Neuron (in vitro differentiated cells): Measurements from ENCODE around the gene ABLIM2.

Experiments
- H2AFZ ChIP-seq: one replicate; pipeline ENCODE4 v1.6.1; 2013; ENCODE audit warnings: low read depth, mild to moderate bottlenecking, inconsistent platforms, low read length, moderate library complexity
- H3K27me3 ChIP-seq: one replicate; pipeline ENCODE4 v1.6.1; 2013; ENCODE audit warnings: low read length; ENCODE audit not compliant: insufficient read depth
- H3K36me3 ChIP-seq: one replicate; pipeline ENCODE4 v1.6.1; 2013; ENCODE audit warnings: low read length; ENCODE audit not compliant: insufficient read depth
- H3K4me1 ChIP-seq: one replicate; pipeline ENCODE4 v1.6.1; 2013; ENCODE audit warnings: low read length; ENCODE audit not compliant: insufficient read depth
- H3K4me3 ChIP-seq: 2 replicates; pipeline ENCODE4 v1.5.1; 2013; ENCODE audit warnings: mild to moderate bottlenecking, low read length, moderate library complexity
- H3K9me3 ChIP-seq: one replicate; pipeline ENCODE4 v1.6.1; 2013; ENCODE audit warnings: low read length

Gene ABLIM2

DNA sequence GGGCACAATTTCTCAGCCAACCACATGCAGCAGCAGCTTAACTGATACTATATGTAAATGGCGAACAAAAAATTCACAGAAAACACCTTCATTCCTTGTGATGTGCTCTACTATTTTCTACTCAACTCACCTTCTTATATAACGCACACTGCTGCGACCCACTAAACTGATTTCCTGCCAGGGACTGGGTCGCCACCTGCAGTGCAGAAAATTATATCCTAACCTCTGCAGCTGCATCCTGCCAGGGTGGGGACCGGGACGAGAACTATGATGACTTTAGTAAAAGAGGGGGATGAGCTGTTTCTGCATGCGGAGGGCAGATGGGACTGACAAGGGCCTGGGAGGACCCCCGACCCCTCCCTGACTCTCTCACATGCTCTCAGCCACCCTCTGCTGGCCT lies 27.4 kb downstream of the ABLIM2 start:
- Histone ChIP-seq H3K4me3 (no peak overlapping the region), H3K27me3 (peaks cover 15% of the 10 kb centered on the region), H3K4me1 (peaks cover 8% of the 10 kb centered on the region), H3K9me3 (no peaks in the 10 kb centered on the region), H3K36me3 (no peaks in the 10 kb centered on the region), H2AFZ (no peak overlapping the region)

- peaks cover 15% of the 10 kb centered on the region for H3K27me3 ChIP-seq
Observed at GRCh38 chr4:8130346-8131066, 28.1 kb downstream of the ABLIM2 start.

DNA sequence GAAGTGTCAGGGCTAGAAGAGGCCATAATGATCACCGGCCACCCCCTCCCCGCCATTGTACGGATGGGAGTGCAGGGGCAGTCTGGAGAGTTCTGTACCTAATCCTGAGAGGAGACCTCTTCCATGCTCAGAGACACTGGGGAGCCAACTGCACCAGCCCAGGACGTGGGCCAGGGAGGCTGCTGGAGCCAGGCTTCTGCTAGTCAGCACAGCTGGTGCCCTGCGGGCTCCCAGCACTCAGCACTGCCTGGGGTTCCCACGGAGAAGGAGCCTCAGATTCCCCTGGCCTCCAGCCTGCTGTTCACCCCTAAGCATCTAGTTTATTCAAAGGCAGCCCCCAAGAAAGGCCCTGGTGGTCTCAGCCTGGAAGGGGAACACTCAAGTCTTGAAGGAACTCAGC lies 28.8 kb downstream of the ABLIM2 start:
- peaks cover 8% of the 10 kb centered on the region for H3K4me1 ChIP-seq
- peaks cover 15% of the 10 kb centered on the region for H3K27me3 ChIP-seq
- H3K4me3 ChIP-seq: no peak overlapping the region
- no peak overlapping the region for H2AFZ ChIP-seq
- peaks cover 3% of the 10 kb centered on the region for H3K9me3 ChIP-seq
- H3K36me3 ChIP-seq: no peaks in the 10 kb centered on the region

More at GRCh38 chr4:8130346-8131066, 28.1 kb downstream of the ABLIM2 start:
- Histone ChIP-seq H3K4me3 (no peak overlapping the region), H3K4me1 (peaks cover 8% of the 10 kb centered on the region), H3K9me3 (no peaks in the 10 kb centered on the region), H3K36me3 (no peaks in the 10 kb centered on the region), H2AFZ (no peak overlapping the region)

DNA sequence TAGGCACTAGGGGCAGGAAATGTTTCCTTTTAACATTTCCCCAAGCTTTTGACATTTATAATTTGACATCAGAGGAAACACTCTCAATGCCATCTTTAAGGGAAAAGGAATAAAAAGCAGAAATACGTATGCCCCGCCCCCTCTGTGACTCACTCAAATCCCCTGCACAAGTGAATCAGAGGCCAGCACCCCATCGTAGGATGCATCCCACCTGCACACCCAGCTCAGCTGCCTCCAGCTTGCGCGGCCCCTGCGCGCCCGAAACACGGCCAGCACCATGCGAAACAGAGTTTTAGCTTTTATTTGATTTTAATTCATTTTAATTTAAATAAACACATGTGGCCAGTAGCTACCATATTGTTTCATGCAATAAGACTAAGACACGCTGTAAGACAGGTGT lies 29.5 kb downstream of the ABLIM2 start:
- Histone ChIP-seq H3K36me3 (no peaks in the 10 kb centered on the region), H3K4me3 (no peak overlapping the region), H3K27me3 (peaks cover 19% of the 10 kb centered on the region)

DNA sequence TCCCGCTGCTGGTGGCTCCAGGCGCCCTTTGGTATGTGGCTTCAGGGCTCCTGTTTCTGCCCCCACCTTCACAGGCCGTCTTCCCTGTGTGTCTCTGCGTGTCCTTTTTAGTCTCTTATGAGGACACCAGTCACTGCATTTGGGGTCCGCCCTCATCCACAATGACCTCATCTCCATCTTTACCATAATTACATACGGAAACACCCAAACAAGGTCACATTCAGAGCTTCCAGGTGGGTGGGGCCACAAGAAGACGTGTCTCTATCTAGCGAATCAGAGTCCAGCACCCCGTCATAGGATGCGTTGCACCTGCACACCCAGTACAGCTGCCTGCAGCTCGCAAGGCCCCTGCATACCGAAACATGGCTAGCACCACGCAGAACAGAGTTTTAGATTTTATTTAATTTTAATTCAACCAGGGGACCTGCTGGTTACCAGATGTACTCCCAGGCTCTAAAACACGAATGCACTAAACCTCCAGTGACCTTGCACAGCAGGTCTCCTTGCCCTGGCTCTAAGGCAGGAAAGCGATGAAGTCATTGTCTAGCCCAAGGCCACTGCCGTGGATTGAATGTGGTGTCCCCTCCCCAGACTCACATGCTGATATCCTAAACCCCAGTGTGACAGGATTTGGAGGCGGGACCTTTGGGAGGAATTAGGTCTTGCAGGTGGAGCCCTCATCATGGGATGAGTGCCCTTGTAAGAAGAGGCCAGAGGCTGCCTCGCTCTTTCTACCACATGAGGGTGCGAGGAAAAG lies 30.3 kb downstream of the ABLIM2 start:
- no peaks in the 10 kb centered on the region for H3K36me3 ChIP-seq
- H2AFZ ChIP-seq: no peak overlapping the region
- peaks cover 3% of the 10 kb centered on the region for H3K9me3 ChIP-seq
- no peak overlapping the region for H3K4me3 ChIP-seq
- H3K27me3 ChIP-seq: peaks cover 19% of the 10 kb centered on the region
- H3K4me1 ChIP-seq: peaks cover 8% of the 10 kb centered on the region

More for the DNA sequence above, 29.5 kb downstream of the ABLIM2 start:
- Histone ChIP-seq H3K9me3 (peaks cover 3% of the 10 kb centered on the region), H2AFZ (no peak overlapping the region), H3K4me1 (peaks cover 8% of the 10 kb centered on the region)

DNA sequence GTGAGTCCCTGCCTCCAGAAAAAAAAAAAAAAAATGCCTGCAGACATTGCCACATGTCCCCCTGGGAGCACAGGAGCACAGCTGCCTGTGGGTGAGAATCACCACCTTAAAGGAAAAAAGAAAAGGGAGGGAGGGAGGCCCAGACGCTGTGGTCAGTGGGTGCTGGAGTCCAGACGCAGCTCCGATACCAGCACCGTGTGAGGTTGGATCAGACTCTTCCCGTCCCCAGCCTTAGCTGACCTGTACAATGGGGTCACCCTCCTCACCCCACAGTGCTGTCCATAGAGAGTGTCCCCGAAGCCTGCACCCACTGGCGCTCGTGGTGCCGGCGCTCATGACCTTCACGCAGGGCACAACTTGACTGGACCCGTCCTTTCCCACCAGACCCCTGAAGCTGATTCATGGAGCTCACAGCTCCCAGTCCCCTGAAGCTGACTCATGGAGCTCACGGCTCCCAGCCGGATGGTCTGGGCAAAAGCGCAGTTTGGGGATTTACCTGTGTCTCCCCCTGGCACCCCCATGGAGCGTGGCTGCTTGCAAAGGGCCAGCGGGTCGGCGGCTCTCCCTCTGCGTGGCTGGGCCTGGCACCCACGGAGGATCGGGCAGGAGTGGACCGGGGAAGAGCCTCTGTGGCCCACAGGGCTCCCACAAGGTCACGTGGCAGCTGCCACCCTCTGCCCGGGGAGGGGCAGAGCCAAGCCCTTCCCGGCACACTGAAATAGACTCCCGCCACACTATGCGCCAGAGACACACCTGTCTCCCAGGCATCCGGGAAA lies 31.4 kb downstream of the ABLIM2 start:
- peaks cover 18% of the 10 kb centered on the region for H3K27me3 ChIP-seq
- peaks cover 3% of the 10 kb centered on the region for H3K9me3 ChIP-seq
- no peaks in the 10 kb centered on the region for H3K36me3 ChIP-seq
- no peak overlapping the region for H2AFZ ChIP-seq
- H3K4me1 ChIP-seq: peaks cover 8% of the 10 kb centered on the region
- H3K4me3 ChIP-seq: no peak overlapping the region

GRCh38 chr4:8126523-8126922 lies 32.1 kb downstream of the ABLIM2 start:
- H3K27me3 ChIP-seq: peaks cover 12% of the 10 kb centered on the region
- no peak overlapping the region for H3K4me3 ChIP-seq
- H3K4me1 ChIP-seq: peaks cover 8% of the 10 kb centered on the region
- H2AFZ ChIP-seq: no peak overlapping the region
- peaks cover 3% of the 10 kb centered on the region for H3K9me3 ChIP-seq
- H3K36me3 ChIP-seq: no peaks in the 10 kb centered on the region

- H3K9me3 ChIP-seq: peaks cover 3% of the 10 kb centered on the region
- H2AFZ ChIP-seq: no peak overlapping the region
- H3K4me1 ChIP-seq: peaks cover 8% of the 10 kb centered on the region
- H3K36me3 ChIP-seq: no peaks in the 10 kb centered on the region
- no peak overlapping the region for H3K4me3 ChIP-seq
- peaks cover 10% of the 10 kb centered on the region for H3K27me3 ChIP-seq
Observed at GRCh38 chr4:8125526-8126056, 33.0 kb downstream of the ABLIM2 start.

- no peak overlapping the region for H3K4me3 ChIP-seq
- no peaks in the 10 kb centered on the region for H3K36me3 ChIP-seq
- peaks cover 3% of the 10 kb centered on the region for H3K9me3 ChIP-seq
- peaks cover 8% of the 10 kb centered on the region for H3K4me1 ChIP-seq
- peaks cover 7% of the 10 kb centered on the region for H3K27me3 ChIP-seq
- H2AFZ ChIP-seq: no peak overlapping the region
Observed at GRCh38 chr4:8123870-8124269, 34.7 kb downstream of the ABLIM2 start.

GRCh38 chr4:8123389-8123788 lies 35.2 kb downstream of the ABLIM2 start:
- H3K4me1 ChIP-seq: peaks cover 6% of the 10 kb centered on the region
- no peak overlapping the region for H3K4me3 ChIP-seq
- H3K27me3 ChIP-seq: peaks cover 7% of the 10 kb centered on the region
- H3K9me3 ChIP-seq: peaks cover 3% of the 10 kb centered on the region
- no peaks in the 10 kb centered on the region for H3K36me3 ChIP-seq
- H2AFZ ChIP-seq: no peak overlapping the region

- H3K4me3 ChIP-seq: no peak overlapping the region
- no peak overlapping the region for H2AFZ ChIP-seq
- H3K36me3 ChIP-seq: no peaks in the 10 kb centered on the region
- H3K4me1 ChIP-seq: no peaks in the 10 kb centered on the region
- H3K27me3 ChIP-seq: peaks cover 7% of the 10 kb centered on the region
- H3K9me3 ChIP-seq: peaks cover 3% of the 10 kb centered on the region
Observed at GRCh38 chr4:8122746-8123145, 35.9 kb downstream of the ABLIM2 start.

DNA sequence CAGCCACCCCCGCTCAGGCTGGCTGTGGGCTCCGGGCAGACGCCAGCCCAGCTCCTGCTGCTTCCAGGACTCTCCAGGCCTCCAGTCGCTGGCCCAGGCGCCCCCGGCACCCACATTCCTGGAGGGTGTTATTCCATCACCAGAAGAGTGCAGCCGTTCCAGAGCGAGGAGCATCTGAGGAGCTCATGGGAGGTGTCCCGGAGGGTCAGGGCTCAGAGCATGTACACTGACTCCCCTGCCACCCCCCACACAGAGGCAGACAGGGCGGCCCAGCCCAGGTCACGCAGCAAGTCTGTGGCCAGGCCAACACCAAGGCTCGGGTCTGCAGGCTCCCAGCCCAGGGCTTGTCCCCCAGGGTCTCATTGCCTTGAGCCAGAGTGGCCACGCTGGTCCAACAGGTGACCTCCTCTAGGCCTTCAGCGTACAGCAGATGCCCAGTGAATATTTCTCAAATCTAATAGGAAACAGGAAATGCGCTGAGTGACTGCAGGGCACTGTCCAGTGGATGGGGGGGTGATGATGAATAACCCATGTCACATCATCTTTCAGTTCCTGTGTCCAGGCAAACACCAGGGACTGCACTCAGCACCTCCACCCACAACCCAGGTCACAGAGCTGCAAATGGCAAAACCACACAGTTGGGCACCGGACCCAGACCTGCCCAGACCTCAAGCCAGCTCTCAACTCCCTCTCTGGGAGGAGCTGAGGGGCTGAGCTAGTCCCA lies 37.2 kb downstream of the ABLIM2 start:
- no peaks in the 10 kb centered on the region for H3K36me3 ChIP-seq
- peaks cover 7% of the 10 kb centered on the region for H3K27me3 ChIP-seq
- H3K4me3 ChIP-seq: no peak overlapping the region
- no peaks in the 10 kb centered on the region for H3K4me1 ChIP-seq
- no peak overlapping the region for H2AFZ ChIP-seq
- H3K9me3 ChIP-seq: peaks cover 3% of the 10 kb centered on the region
